ENCODE results near the gene DAZAP1.

DAZAP1 gene

GRCh38 chr19:1472231-1473084 is 65.1 kb downstream of the DAZAP1 start:
- TF ChIP-seq GATA3 (IDR thresholded peaks at IDR 0.05; ENCODE audit: low read depth, low read length) (no peak), GATA2 (IDR thresholded peaks at IDR 0.05; ENCODE audit: low read depth, low read length) (no peak)

- no peak for TF ChIP-seq GATA2 (IDR thresholded peaks at IDR 0.05; ENCODE audit: low read depth, low read length)
- no peak for TF ChIP-seq GATA3 (IDR thresholded peaks at IDR 0.05; ENCODE audit: low read depth, low read length)
These were observed 65.9 kb downstream of the DAZAP1 start for GRCh38 chr19:1473085-1473851.

GRCh38 chr19:1474011-1474764 is 66.8 kb downstream of the DAZAP1 start:
- TF ChIP-seq GATA3 (IDR thresholded peaks at IDR 0.05; ENCODE audit: low read depth, low read length): no peak
- no peak for TF ChIP-seq GATA2 (IDR thresholded peaks at IDR 0.05; ENCODE audit: low read depth, low read length)

GRCh38 chr19:1474765-1475351 is 67.5 kb downstream of the DAZAP1 start:
- no peak for TF ChIP-seq GATA2 (IDR thresholded peaks at IDR 0.05; ENCODE audit: low read depth, low read length)
- no peak for TF ChIP-seq GATA3 (IDR thresholded peaks at IDR 0.05; ENCODE audit: low read depth, low read length)

GRCh38 chr19:1475751-1476437 is 68.5 kb downstream of the DAZAP1 start:
- no peak for TF ChIP-seq GATA2 (IDR thresholded peaks at IDR 0.05; ENCODE audit: low read depth, low read length)

GRCh38 chr19:1478934-1479707 is 71.7 kb downstream of the DAZAP1 start, which contains the start of gene C19orf25:
Gene C19orf25, minus strand, starts transcription at chr19:1479215. Its CDS starts 312 bp downstream, at chr19:1478903.
- no peak for TF ChIP-seq GATA3 (IDR thresholded peaks at IDR 0.05; ENCODE audit: low read depth, low read length)
- no peak for TF ChIP-seq GATA2 (IDR thresholded peaks at IDR 0.05; ENCODE audit: low read depth, low read length)

GRCh38 chr19:1481224-1481892 is 74.0 kb downstream of the DAZAP1 start:
- no peak for TF ChIP-seq GATA2 (IDR thresholded peaks at IDR 0.05; ENCODE audit: low read depth, low read length)
- no peak for TF ChIP-seq GATA3 (IDR thresholded peaks at IDR 0.05; ENCODE audit: low read depth, low read length)

- no peak for TF ChIP-seq GATA3 (IDR thresholded peaks at IDR 0.05; ENCODE audit: low read depth, low read length)
- no peak for TF ChIP-seq GATA2 (IDR thresholded peaks at IDR 0.05; ENCODE audit: low read depth, low read length)
These were observed 74.5 kb downstream of the DAZAP1 start for GRCh38 chr19:1481893-1482360.

GRCh38 chr19:1482361-1483130 is 75.2 kb downstream of the DAZAP1 start:
- no peak for TF ChIP-seq GATA3 (IDR thresholded peaks at IDR 0.05; ENCODE audit: low read depth, low read length)
- no peak for TF ChIP-seq GATA2 (IDR thresholded peaks at IDR 0.05; ENCODE audit: low read depth, low read length)

- TF ChIP-seq GATA2 (IDR thresholded peaks at IDR 0.05; ENCODE audit: low read depth, low read length) (no peak), GATA3 (IDR thresholded peaks at IDR 0.05; ENCODE audit: low read depth, low read length) (no peak)
These were observed 76.0 kb downstream of the DAZAP1 start for GRCh38 chr19:1483131-1483978.
